Measurements from ENCODE around the gene SERBP1.

The SERBP1 gene

DNA sequence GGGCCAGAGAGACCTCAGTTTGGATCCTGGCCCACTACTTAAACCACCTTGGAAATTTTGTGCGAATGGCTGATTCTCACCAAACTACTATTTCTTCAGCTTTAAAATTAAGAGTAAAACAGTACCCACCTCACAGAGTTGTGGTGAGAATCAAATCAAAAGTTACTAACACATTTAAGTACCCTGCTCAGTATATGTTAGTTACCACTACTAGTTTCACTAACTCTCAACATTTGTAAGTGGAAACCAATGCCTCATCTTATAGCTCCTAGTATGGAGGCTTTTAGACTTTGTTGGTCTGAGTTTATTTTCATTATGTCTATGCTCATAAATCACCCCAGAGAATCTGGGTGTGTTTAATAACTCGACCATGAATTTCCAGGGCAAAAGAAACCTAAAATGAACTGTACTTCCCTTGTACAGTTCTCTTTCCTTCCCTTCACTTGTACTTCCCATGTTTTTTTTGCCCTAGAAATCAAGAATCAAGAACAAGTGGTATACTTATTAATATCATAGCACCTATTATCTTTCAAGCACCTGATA lies 11.6 kb upstream of the SERBP1 start:
- Histone ChIP-seq H3K27me3 (ENCODE audit: insufficient read depth, poor library complexity, severe bottlenecking) (no peaks in the 10 kb centered on the region), H3K9me3 (ENCODE audit: severe bottlenecking) (no peaks in the 10 kb centered on the region), H3K4me3 (ENCODE audit: severe bottlenecking) (no peak overlapping the region), H3K36me3 (ENCODE audit: low read depth) (no peaks in the 10 kb centered on the region), H3K27ac (ENCODE audit: poor library complexity, severe bottlenecking) (no peak overlapping the region), H3K4me1 (ENCODE audit: insufficient read depth, poor library complexity, severe bottlenecking) (no peaks in the 10 kb centered on the region)
- TF ChIP-seq, protein P1, sequence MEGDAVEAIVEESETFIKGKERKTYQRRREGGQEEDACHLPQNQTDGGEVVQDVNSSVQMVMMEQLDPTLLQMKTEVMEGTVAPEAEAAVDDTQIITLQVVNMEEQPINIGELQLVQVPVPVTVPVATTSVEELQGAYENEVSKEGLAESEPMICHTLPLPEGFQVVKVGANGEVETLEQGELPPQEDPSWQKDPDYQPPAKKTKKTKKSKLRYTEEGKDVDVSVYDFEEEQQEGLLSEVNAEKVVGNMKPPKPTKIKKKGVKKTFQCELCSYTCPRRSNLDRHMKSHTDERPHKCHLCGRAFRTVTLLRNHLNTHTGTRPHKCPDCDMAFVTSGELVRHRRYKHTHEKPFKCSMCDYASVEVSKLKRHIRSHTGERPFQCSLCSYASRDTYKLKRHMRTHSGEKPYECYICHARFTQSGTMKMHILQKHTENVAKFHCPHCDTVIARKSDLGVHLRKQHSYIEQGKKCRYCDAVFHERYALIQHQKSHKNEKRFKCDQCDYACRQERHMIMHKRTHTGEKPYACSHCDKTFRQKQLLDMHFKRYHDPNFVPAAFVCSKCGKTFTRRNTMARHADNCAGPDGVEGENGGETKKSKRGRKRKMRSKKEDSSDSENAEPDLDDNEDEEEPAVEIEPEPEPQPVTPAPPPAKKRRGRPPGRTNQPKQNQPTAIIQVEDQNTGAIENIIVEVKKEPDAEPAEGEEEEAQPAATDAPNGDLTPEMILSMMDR (IDR thresholded peaks at IDR 0.05; ENCODE audit: poor library complexity, severe bottlenecking): no peak
- no peak for DNase-seq (ENCODE audit: low spot score)
- ATAC-seq (ENCODE audit: low read depth): no peak

GRCh38 chr1:67441183-67441582 lies 11.0 kb upstream of the SERBP1 start:
- Histone ChIP-seq H3K4me3 (ENCODE audit: severe bottlenecking) (no peak overlapping the region), H3K9me3 (ENCODE audit: severe bottlenecking) (no peaks in the 10 kb centered on the region), H3K36me3 (ENCODE audit: low read depth) (no peaks in the 10 kb centered on the region), H3K27me3 (ENCODE audit: insufficient read depth, poor library complexity, severe bottlenecking) (no peaks in the 10 kb centered on the region), H3K27ac (ENCODE audit: poor library complexity, severe bottlenecking) (no peak overlapping the region), H3K4me1 (ENCODE audit: insufficient read depth, poor library complexity, severe bottlenecking) (no peaks in the 10 kb centered on the region)
- no peak for ATAC-seq (ENCODE audit: low read depth)
- DNase-seq (ENCODE audit: low spot score): no peak
- TF ChIP-seq, protein P1 (IDR thresholded peaks at IDR 0.05; ENCODE audit: poor library complexity, severe bottlenecking): no peak

- Histone ChIP-seq H3K36me3 (ENCODE audit: low read depth) (no peaks in the 10 kb centered on the region), H3K9me3 (ENCODE audit: severe bottlenecking) (no peaks in the 10 kb centered on the region), H3K4me3 (ENCODE audit: severe bottlenecking) (no peak overlapping the region), H3K27me3 (ENCODE audit: insufficient read depth, poor library complexity, severe bottlenecking) (no peaks in the 10 kb centered on the region), H3K27ac (ENCODE audit: poor library complexity, severe bottlenecking) (no peak overlapping the region), H3K4me1 (ENCODE audit: insufficient read depth, poor library complexity, severe bottlenecking) (no peaks in the 10 kb centered on the region)
- TF ChIP-seq, protein P1 (IDR thresholded peaks at IDR 0.05; ENCODE audit: poor library complexity, severe bottlenecking): no peak
- no peak for DNase-seq (ENCODE audit: low spot score)
- no peak for ATAC-seq (ENCODE audit: low read depth)
Observed at GRCh38 chr1:67440339-67440738, 10.1 kb upstream of the SERBP1 start.

DNA sequence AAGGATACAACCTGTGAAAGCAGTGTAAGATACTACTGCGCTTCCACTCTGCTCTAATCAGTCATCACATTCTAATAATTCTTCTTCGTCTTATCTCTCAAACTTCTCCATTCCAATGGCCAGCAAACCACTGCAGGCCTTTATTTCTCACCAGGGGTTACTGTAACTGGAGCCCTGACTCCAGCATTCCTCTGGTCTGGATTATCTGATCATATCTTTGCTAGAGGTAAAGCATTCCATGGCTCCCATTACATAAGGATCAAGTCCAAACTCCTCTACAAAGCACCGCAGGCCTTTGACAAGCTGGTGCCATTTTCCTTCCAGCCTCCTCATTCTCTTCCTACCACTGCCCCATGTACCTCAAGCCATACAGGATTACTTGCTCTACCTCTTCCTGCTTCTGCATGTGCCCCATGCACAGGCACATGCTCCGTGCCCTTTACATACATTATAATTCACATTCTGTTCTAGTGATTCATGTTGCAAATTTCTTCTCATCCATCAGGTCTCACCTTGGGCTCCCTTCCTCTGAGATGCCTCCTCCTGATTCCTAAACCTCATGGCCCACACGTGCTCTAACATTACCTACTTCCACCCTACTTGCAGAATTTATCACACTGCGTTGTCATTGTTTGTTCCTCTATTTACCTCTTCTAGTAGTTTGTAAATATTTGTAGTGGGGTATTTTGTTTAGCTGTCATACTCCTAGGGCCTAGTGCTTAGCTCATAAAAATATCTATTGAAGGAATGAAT lies 9.3 kb upstream of the SERBP1 start:
- Histone ChIP-seq H3K27me3 (ENCODE audit: insufficient read depth, poor library complexity, severe bottlenecking) (no peaks in the 10 kb centered on the region), H3K27ac (ENCODE audit: poor library complexity, severe bottlenecking) (no peak overlapping the region), H3K9me3 (ENCODE audit: severe bottlenecking) (no peaks in the 10 kb centered on the region), H3K36me3 (ENCODE audit: low read depth) (no peaks in the 10 kb centered on the region), H3K4me3 (ENCODE audit: severe bottlenecking) (no peak overlapping the region), H3K4me1 (ENCODE audit: insufficient read depth, poor library complexity, severe bottlenecking) (no peaks in the 10 kb centered on the region)
- ATAC-seq (ENCODE audit: low read depth) (no peak), DNase-seq (ENCODE audit: low spot score) (no peak)
- TF ChIP-seq, protein P1 (IDR thresholded peaks at IDR 0.05; ENCODE audit: poor library complexity, severe bottlenecking): no peak

DNA sequence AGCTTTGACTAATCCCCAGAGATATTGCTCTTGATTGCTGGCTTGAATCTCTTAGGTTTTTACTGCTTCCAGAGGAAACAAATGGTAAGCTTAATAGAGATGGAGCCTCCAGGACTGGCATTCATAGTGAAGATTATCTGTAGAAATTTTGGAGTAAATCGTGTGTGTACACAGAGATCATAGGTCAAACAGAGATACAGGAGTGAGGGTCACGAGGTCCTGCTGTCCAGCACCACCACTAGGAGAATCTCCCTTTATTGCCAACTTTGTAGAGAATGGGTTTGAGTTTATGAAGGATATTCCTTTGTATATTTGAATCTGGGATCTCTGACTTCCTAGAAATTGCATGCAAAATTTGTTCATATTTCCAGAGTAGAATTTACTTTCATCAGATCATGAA lies 7.8 kb upstream of the SERBP1 start:
- ATAC-seq (ENCODE audit: low read depth) (no peak), DNase-seq (ENCODE audit: low spot score) (no peak)
- Histone ChIP-seq H3K9me3 (ENCODE audit: severe bottlenecking) (no peaks in the 10 kb centered on the region), H3K36me3 (ENCODE audit: low read depth) (no peaks in the 10 kb centered on the region), H3K4me1 (ENCODE audit: insufficient read depth, poor library complexity, severe bottlenecking) (no peaks in the 10 kb centered on the region), H3K27me3 (ENCODE audit: insufficient read depth, poor library complexity, severe bottlenecking) (no peaks in the 10 kb centered on the region), H3K27ac (ENCODE audit: poor library complexity, severe bottlenecking) (no peak overlapping the region), H3K4me3 (ENCODE audit: severe bottlenecking) (no peak overlapping the region)
- TF ChIP-seq, protein P1 (IDR thresholded peaks at IDR 0.05; ENCODE audit: poor library complexity, severe bottlenecking): no peak
